Endodermal cell (in vitro differentiated cells): Measurements from ENCODE around the gene DHH. TPM values are rescaled to one million over a fixed set of nuclear protein-coding genes. Genes with fewer than 3 reads are reported as not detected.

Experiments used
- DNase-seq: peaks from one replicate; pipeline ENCODE4 v3.0.0-alpha.2; 2017
- H3K27ac ChIP-seq: 2 replicates; pipeline ENCODE4 v1.5.1; 2013; ENCODE audit warnings: mild to moderate bottlenecking, low read depth, low read length, moderate library complexity
- H3K27me3 ChIP-seq: 2 replicates; pipeline ENCODE4 v1.6.1; 2013; ENCODE audit warnings: mild to moderate bottlenecking, low read length, moderate library complexity; ENCODE audit not compliant: insufficient read depth, control insufficient read depth, poor library complexity, severe bottlenecking
- H3K36me3 ChIP-seq: 2 replicates; pipeline ENCODE4 v1.7.0; 2013; ENCODE audit warnings: mild to moderate bottlenecking, low read length, moderate library complexity; ENCODE audit not compliant: control insufficient read depth, insufficient read depth
- H3K4me1 ChIP-seq: one replicate; pipeline ENCODE4 v1.7.0; 2013; ENCODE audit warnings: low read length; ENCODE audit not compliant: control insufficient read depth, insufficient read depth
- H3K4me3 ChIP-seq: 2 replicates; pipeline ENCODE4 v1.5.1; 2013; ENCODE audit warnings: mild to moderate bottlenecking, low read length, moderate library complexity
- H3K9ac ChIP-seq: 2 replicates; pipeline ENCODE4 v1.6.1; 2013; ENCODE audit warnings: mild to moderate bottlenecking, low read length, moderate library complexity; ENCODE audit not compliant: poor library complexity, severe bottlenecking; ENCODE audit errors: extremely low read depth
- H3K9me3 ChIP-seq: 2 replicates; pipeline ENCODE4 v1.6.1; 2013; ENCODE audit warnings: mild to moderate bottlenecking, low read length, moderate library complexity; ENCODE audit not compliant: control insufficient read depth
- H3K27ac Mint-ChIP-seq: 2 replicates; pipeline ENCODE4 v1.8.0; 2020; ENCODE audit warnings: mixed read lengths
- H3K27me3 Mint-ChIP-seq: 2 replicates; pipeline ENCODE4 v1.8.0; 2021; ENCODE audit warnings: mild to moderate bottlenecking, mixed read lengths; ENCODE audit not compliant: insufficient read depth
- H3K36me3 Mint-ChIP-seq: 2 replicates; pipeline ENCODE4 v1.8.0; 2020; ENCODE audit warnings: low read depth, mixed read lengths
- H3K4me1 Mint-ChIP-seq: 2 replicates; pipeline ENCODE4 v1.8.0; 2020; ENCODE audit warnings: mixed read lengths
- H3K4me3 Mint-ChIP-seq: 2 replicates; pipeline ENCODE4 v1.8.0; 2020; ENCODE audit warnings: mild to moderate bottlenecking, moderate library complexity, mixed read lengths
- H3K9me3 Mint-ChIP-seq: 2 replicates; pipeline ENCODE4 v1.8.0; 2020; ENCODE audit warnings: mild to moderate bottlenecking, mixed read lengths
- WGBS, 2 experiments: methylation state at CpG; one replicate each; pipeline versions ENCODE4 v1.1.5 to v1.1.7; 2013; ENCODE audit warnings: missing lambda C conversion rate in 2 of 2, mixed read lengths in 1 of 2; ENCODE audit not compliant: insufficient coverage in 1 of 2, insufficient read length in 1 of 2; 5-methylcytosine and 5-hydroxymethylcytosine counted together
- total RNA-seq, 2 donors: library from RNA; stranded (reverse); fragmentation: NEBNext Ultra II Directional in 1 of 2; extraction: Animal tissue kit (Norgen Biotek cat#: 25700) in 1 of 2; gene quantifications; 2 replicates in 1 of 2; 3 replicates in 1 of 2; pipeline ENCODE4 v1.2.1, GENCODE V29; 2021
- TF ChIP-seq, protein P1 (sequence below): fragments of 200-600 bp; sonication (generic); conservative IDR thresholded peaks from 2 replicates; pipeline ENCODE4 v1.5.0; 2021; ENCODE audit warnings: antibody characterized with exemption, mild to moderate bottlenecking

The DHH gene
- total RNA-seq, 2 donors from 2014 or later: 0.15 to 0.51 TPM

- no peak overlapping the region for H3K4me3 ChIP-seq
- H3K9me3 Mint-ChIP-seq: no peaks in the 10 kb centered on the region
- H3K27ac Mint-ChIP-seq: no peak overlapping the region
- H3K36me3 Mint-ChIP-seq: peaks cover 78% of the 10 kb centered on the region
- no peaks in the 10 kb centered on the region for H3K9me3 ChIP-seq
- WGBS, 2 experiments: 94 to 95% methylated on average over 14 to 16 of the region's 16 CpGs
- H3K36me3 ChIP-seq: peaks cover 78% of the 10 kb centered on the region
- no peak overlapping the region for H3K9ac ChIP-seq
- H3K27me3 Mint-ChIP-seq: no peaks in the 10 kb centered on the region
- no peak overlapping the region for H3K27ac ChIP-seq
- H3K4me1 ChIP-seq: peaks cover under 1% of the 10 kb centered on the region
- peak; percentile 49 for DNase-seq
- no peak overlapping the region for H3K4me3 Mint-ChIP-seq
- TF ChIP-seq, protein P1, sequence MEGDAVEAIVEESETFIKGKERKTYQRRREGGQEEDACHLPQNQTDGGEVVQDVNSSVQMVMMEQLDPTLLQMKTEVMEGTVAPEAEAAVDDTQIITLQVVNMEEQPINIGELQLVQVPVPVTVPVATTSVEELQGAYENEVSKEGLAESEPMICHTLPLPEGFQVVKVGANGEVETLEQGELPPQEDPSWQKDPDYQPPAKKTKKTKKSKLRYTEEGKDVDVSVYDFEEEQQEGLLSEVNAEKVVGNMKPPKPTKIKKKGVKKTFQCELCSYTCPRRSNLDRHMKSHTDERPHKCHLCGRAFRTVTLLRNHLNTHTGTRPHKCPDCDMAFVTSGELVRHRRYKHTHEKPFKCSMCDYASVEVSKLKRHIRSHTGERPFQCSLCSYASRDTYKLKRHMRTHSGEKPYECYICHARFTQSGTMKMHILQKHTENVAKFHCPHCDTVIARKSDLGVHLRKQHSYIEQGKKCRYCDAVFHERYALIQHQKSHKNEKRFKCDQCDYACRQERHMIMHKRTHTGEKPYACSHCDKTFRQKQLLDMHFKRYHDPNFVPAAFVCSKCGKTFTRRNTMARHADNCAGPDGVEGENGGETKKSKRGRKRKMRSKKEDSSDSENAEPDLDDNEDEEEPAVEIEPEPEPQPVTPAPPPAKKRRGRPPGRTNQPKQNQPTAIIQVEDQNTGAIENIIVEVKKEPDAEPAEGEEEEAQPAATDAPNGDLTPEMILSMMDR: peak; percentile 28
- peaks cover 23% of the 10 kb centered on the region for H3K4me1 Mint-ChIP-seq
- no peaks in the 10 kb centered on the region for H3K27me3 ChIP-seq
Measured at GRCh38 chr12:49052451-49053208, 42.0 kb downstream of the DHH start.

- H3K9ac ChIP-seq: no peak overlapping the region
- peaks cover 16% of the 10 kb centered on the region for H3K4me1 Mint-ChIP-seq
- WGBS, 2 experiments: 94 to 97% methylated on average over 16 to 20 of the region's 20 CpGs
- no peaks in the 10 kb centered on the region for H3K27me3 ChIP-seq
- no peaks in the 10 kb centered on the region for H3K9me3 Mint-ChIP-seq
- TF ChIP-seq, protein P1: no peak
- H3K36me3 Mint-ChIP-seq: peaks cover 84% of the 10 kb centered on the region
- H3K4me3 Mint-ChIP-seq: no peak overlapping the region
- no peaks in the 10 kb centered on the region for H3K4me1 ChIP-seq
- peaks cover 85% of the 10 kb centered on the region for H3K36me3 ChIP-seq
- no peaks in the 10 kb centered on the region for H3K9me3 ChIP-seq
- H3K4me3 ChIP-seq: no peak overlapping the region
- no peak overlapping the region for H3K27ac Mint-ChIP-seq
- no peak overlapping the region for H3K27ac ChIP-seq
- H3K27me3 Mint-ChIP-seq: no peaks in the 10 kb centered on the region
- DNase-seq: no peak
Measured at GRCh38 chr12:49051777-49052438, 42.7 kb downstream of the DHH start.

- Histone ChIP-seq H3K27ac (no peak overlapping the region), H3K4me3 (no peak overlapping the region), H3K9me3 (no peaks in the 10 kb centered on the region), H3K27me3 (no peaks in the 10 kb centered on the region), H3K36me3 (peaks cover 90% of the 10 kb centered on the region), H3K9ac (no peak overlapping the region), H3K4me1 (no peaks in the 10 kb centered on the region)
- Mint-ChIP-seq H3K4me1 (peaks cover 10% of the 10 kb centered on the region), H3K27me3 (no peaks in the 10 kb centered on the region), H3K9me3 (no peaks in the 10 kb centered on the region), H3K36me3 (peaks cover 88% of the 10 kb centered on the region), H3K4me3 (no peak overlapping the region), H3K27ac (no peak overlapping the region)
- 96 to 100% methylated on average over 9 to 18 of the region's 18 CpGs for WGBS, 2 experiments
- no peak for DNase-seq
- TF ChIP-seq, protein P1: no peak
Measured at GRCh38 chr12:49051373-49051764, 43.2 kb downstream of the DHH start.
